B cell (primary cell): ENCODE results near the gene SLC25A6.
"Not testable (repeated sequence)": the region's sequence is repeated elsewhere in the genome, so short reads cannot be mapped to it uniquely, and the experiment has no call there.

ENCODE experiments used
- CTCF ChIP-seq: fragments of 200-600 bp; IDR thresholded peaks from one replicate; pipeline ENCODE4 v1.8.0; 2022; ENCODE audit warnings: antibody characterized with exemption, mild to moderate bottlenecking
- EZH2 ChIP-seq: IDR thresholded peaks from 2 replicates; pipeline ENCODE4 v1.6.1; 2012; ENCODE audit warnings: borderline replicate concordance, low read depth, mild to moderate bottlenecking, moderate library complexity, low read length; ENCODE audit not compliant: insufficient read depth, poor library complexity, severe bottlenecking

DNA sequence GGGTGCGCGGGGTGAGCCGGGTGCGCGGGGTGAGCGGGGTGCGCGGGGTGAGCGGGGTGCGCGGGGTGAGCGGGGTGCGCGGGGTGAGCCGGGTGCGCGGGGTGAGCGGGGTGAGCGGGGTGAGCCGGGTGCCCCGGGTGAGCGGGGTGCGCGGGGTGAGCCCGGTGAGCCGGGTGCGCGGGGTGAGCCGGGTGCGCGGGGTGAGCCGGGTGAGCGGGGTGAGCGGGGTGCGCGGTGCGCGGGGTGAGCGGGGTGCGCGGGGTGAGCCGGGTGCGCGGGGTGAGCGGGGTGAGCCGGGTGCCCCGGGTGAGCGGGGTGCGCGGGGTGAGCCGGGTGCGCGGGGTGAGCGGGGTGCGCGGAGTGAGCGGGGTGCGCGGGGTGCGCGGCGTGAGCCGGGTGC lies 25.6 kb downstream of the SLC25A6 start:
- TF ChIP-seq CTCF, EZH2: not testable (repeated sequence)
